H1 (cell line): Measurements from ENCODE around the gene PCDH9. TPM values are rescaled to one million over a fixed set of nuclear protein-coding genes. Genes with fewer than 3 reads are reported as not detected.

Source experiments
- CTCF ChIA-PET: fragments of 300-600 bp; sonication (Branson Sonifier 250); formaldehyde crosslinking; loops from one replicate; lab custom pipeline; 2021; ENCODE audit not compliant: partially characterized antibody; lab: Charles Lee
- POLR2A ChIA-PET: fragments of 300-600 bp; sonication (Branson Sonifier 250); formaldehyde crosslinking; loops from one replicate; lab custom pipeline; 2021; ENCODE audit warnings: inconsistent platforms; ENCODE audit not compliant: partially characterized antibody; lab: Charles Lee
- DNase-seq, 2 experiments: peaks; one replicate each; pipeline versions ENCODE4 v3.0.0 to v3.0.0-alpha.2; 2010 to 2022; ENCODE audit warnings: low spot score in 2 of 2, low read depth in 1 of 2, mixed read lengths in 1 of 2
- FAIRE-seq: peaks from 2 replicates; lab custom pipeline; 2011; peaks lifted over from hg19 to GRCh38; lab: Jason Lieb, UNC
- H2AFZ ChIP-seq: 2 replicates; pipeline ENCODE4 v1.8.1; 2012; ENCODE audit warnings: low read length, inconsistent platforms
- H2AK5ac ChIP-seq: 2 replicates; pipeline ENCODE4 v1.6.1; 2013; ENCODE audit warnings: low read depth, low read length
- H2BK120ac ChIP-seq: replicated peaks from 2 replicates; pipeline ENCODE3; 2013; ENCODE audit warnings: low read depth, low read length, inconsistent platforms
- H2BK12ac ChIP-seq: 2 replicates; pipeline ENCODE4 v1.6.1; 2013; ENCODE audit warnings: low read depth, low read length
- H2BK15ac ChIP-seq: 2 replicates; pipeline ENCODE4 v1.6.1; 2013; ENCODE audit warnings: low read length
- H2BK20ac ChIP-seq: 2 replicates; pipeline ENCODE4 v1.6.1; 2013; ENCODE audit warnings: low read length
- H2BK5ac ChIP-seq: 2 replicates; pipeline ENCODE4 v1.6.1; 2013; ENCODE audit warnings: low read depth, low read length
- H3K14ac ChIP-seq: 2 replicates; pipeline ENCODE4 v1.6.1; 2013; ENCODE audit warnings: inconsistent platforms; ENCODE audit not compliant: insufficient read length
- H3K18ac ChIP-seq: 2 replicates; pipeline ENCODE4 v1.6.1; 2013; ENCODE audit warnings: low read length; ENCODE audit errors: extremely low read depth
- H3K23ac ChIP-seq: 2 replicates; pipeline ENCODE4 v1.6.1; 2013; ENCODE audit warnings: inconsistent platforms; ENCODE audit not compliant: insufficient read length
- H3K23me2 ChIP-seq: 2 replicates; pipeline ENCODE4 v1.6.1; 2013; ENCODE audit warnings: low read depth, low read length
- H3K27ac ChIP-seq: 2 replicates; pipeline ENCODE4 v1.6.1; 2011; ENCODE audit warnings: low read depth, low read length, inconsistent platforms
- H3K27me3 ChIP-seq, 4 experiments: replicated peaks in 1 of 4; 1 replicate in 1 of 4; 2 replicates in 3 of 4; pipeline versions ENCODE4 v1.6.1 to v1.8.1; 2011 to 2013; ENCODE audit warnings: low read length in 3 of 4, mild to moderate bottlenecking in 3 of 4, inconsistent platforms in 2 of 4, mixed read lengths in 2 of 4, moderate library complexity in 1 of 4; ENCODE audit not compliant: control insufficient read depth in 3 of 4, insufficient read depth in 3 of 4; ENCODE audit errors: extremely low read depth in 1 of 4
- H3K36me3 ChIP-seq, 4 experiments: 2 replicates each; pipeline versions ENCODE4 v1.6.1 to v1.8.1; 2011 to 2013; ENCODE audit warnings: mild to moderate bottlenecking in 4 of 4, low read length in 3 of 4, moderate library complexity in 2 of 4, control low read depth in 1 of 4, inconsistent platforms in 1 of 4; ENCODE audit not compliant: insufficient read depth in 4 of 4, control insufficient read depth in 2 of 4
- H3K4ac ChIP-seq: replicated peaks from 2 replicates; pipeline ENCODE3; 2013; ENCODE audit warnings: low read length, low read depth, mixed read lengths, inconsistent platforms; ENCODE audit not compliant: insufficient read length
- H3K4me1 ChIP-seq, 4 experiments: replicated peaks in 1 of 4; 1 replicate in 1 of 4; 2 replicates in 3 of 4; pipeline versions ENCODE4 v1.6.1 to v1.8.1; 2011 to 2013; ENCODE audit warnings: low read length in 3 of 4, inconsistent platforms in 2 of 4, mixed read lengths in 1 of 4; ENCODE audit not compliant: insufficient read depth in 4 of 4, control insufficient read depth in 3 of 4
- H3K4me2 ChIP-seq, 2 experiments: 2 replicates each; pipeline versions ENCODE4 v1.6.1 to v1.8.1; 2011 to 2013; ENCODE audit warnings: low read depth in 2 of 2, low read length in 2 of 2, control low read depth in 1 of 2, inconsistent platforms in 1 of 2, mild to moderate bottlenecking in 1 of 2; ENCODE audit not compliant: insufficient read depth in 1 of 2
- H3K4me3 ChIP-seq, 4 experiments: fragments of 200-600, 300-600 bp in 1 of 4; sonication (generic), shearing (Covaris generic), sonication (Bioruptor Twin) in 1 of 4; 2 replicates each; pipeline versions ENCODE4 v1.5.1 to v1.8.1; 2011 to 2016; ENCODE audit warnings: low read length in 4 of 4, low read depth in 3 of 4, control low read depth in 2 of 4, inconsistent platforms in 2 of 4, mild to moderate bottlenecking in 2 of 4, mixed read lengths in 1 of 4, moderate library complexity in 1 of 4; ENCODE audit not compliant: insufficient read depth in 2 of 4; ENCODE audit errors: extremely low read depth in 1 of 4
- H3K56ac ChIP-seq: replicated peaks from 2 replicates; pipeline ENCODE3; 2013; ENCODE audit warnings: low read depth, mild to moderate bottlenecking, mixed read lengths, low read length, inconsistent platforms; ENCODE audit not compliant: insufficient read length
- H3K79me1 ChIP-seq: 2 replicates; pipeline ENCODE4 v1.6.1; 2013; ENCODE audit warnings: low read depth, low read length, control low read depth
- H3K79me2 ChIP-seq, 2 experiments: 2 replicates each; pipeline versions ENCODE4 v1.6.1 to v1.8.1; 2012 to 2013; ENCODE audit warnings: low read length in 2 of 2, mild to moderate bottlenecking in 2 of 2, inconsistent platforms in 1 of 2; ENCODE audit not compliant: insufficient read depth in 2 of 2, control insufficient read depth in 1 of 2
- H3K9ac ChIP-seq, 4 experiments: replicated peaks in 1 of 4; 1 replicate in 1 of 4; 2 replicates in 3 of 4; pipeline versions ENCODE4 v1.6.1 to v1.8.1; 2011 to 2013; ENCODE audit warnings: low read depth in 3 of 4, low read length in 3 of 4, control low read depth in 2 of 4, mild to moderate bottlenecking in 2 of 4, moderate library complexity in 2 of 4, inconsistent platforms in 1 of 4; ENCODE audit errors: extremely low read depth in 1 of 4
- H3K9me3 ChIP-seq, 2 experiments: 2 replicates each; pipeline versions ENCODE4 v1.6.1 to v1.8.1; 2012 to 2013; ENCODE audit warnings: mild to moderate bottlenecking in 2 of 2, moderate library complexity in 2 of 2, control low read depth in 1 of 2, inconsistent platforms in 1 of 2, low read depth in 1 of 2, low read length in 1 of 2, mixed read lengths in 1 of 2; ENCODE audit not compliant: insufficient read depth in 2 of 2
- H4K20me1 ChIP-seq, 2 experiments: replicated peaks in 1 of 2; 2 replicates each; pipeline versions ENCODE3 to v1.8.1; 2011 to 2013; ENCODE audit warnings: inconsistent platforms in 2 of 2, low read length in 2 of 2, mild to moderate bottlenecking in 1 of 2; ENCODE audit not compliant: insufficient read depth in 2 of 2, control insufficient read depth in 1 of 2
- H4K5ac ChIP-seq: 2 replicates; pipeline ENCODE4 v1.6.1; 2013; ENCODE audit warnings: low read length, low read depth, mixed read lengths, inconsistent platforms; ENCODE audit not compliant: insufficient read length
- H4K8ac ChIP-seq: 2 replicates; pipeline ENCODE4 v1.8.0; 2013; ENCODE audit warnings: mild to moderate bottlenecking, moderate library complexity, low read length, inconsistent platforms; ENCODE audit not compliant: insufficient read depth; ENCODE audit errors: extremely low read depth
- H4K91ac ChIP-seq: replicated peaks from 2 replicates; pipeline ENCODE3; 2013; ENCODE audit warnings: low read length, mixed read lengths, inconsistent platforms; ENCODE audit not compliant: insufficient read length
- NRF1 ChIP-seq: IDR thresholded peaks from 2 replicates; pipeline ENCODE4 v1.6.1; 2011; ENCODE audit warnings: mild to moderate bottlenecking, low read depth, low read length, improper control_type of control experiment
- WGBS, 2 experiments: shearing (Covaris generic) in 1 of 2; methylation state at CpG; one replicate each; pipeline versions ENCODE4 v1.1.6 to v1.1.7; 2013 to 2015; ENCODE audit warnings: low lambda C conversion rate in 2 of 2, mixed read lengths in 2 of 2, inconsistent platforms in 1 of 2, low coverage in 1 of 2, missing lambda C conversion rate in 1 of 2; ENCODE audit not compliant: insufficient replicate concordance in 2 of 2, insufficient coverage in 1 of 2, insufficient read length in 1 of 2; ENCODE audit errors: extremely low coverage in 1 of 2, missing lambda C conversion rate in 1 of 2; 5-methylcytosine and 5-hydroxymethylcytosine counted together
- polyA plus RNA-seq, 7 experiments: library from polyadenylated mRNA; depleted of rRNA in 3 of 7; stranded (reverse) in 5 of 7; unstranded in 2 of 7; fragments of >200 nt in 5 of 7; fragments of 200-250 nt in 2 of 7; gene quantifications; 1 replicate in 5 of 7; 2 replicates in 1 of 7; 4 replicates in 1 of 7; pipeline versions ENCODE4 v1.2.1 to v1.2.3, GENCODE V29; 2011 to 2013; ENCODE audit warnings: missing spikeins in 2 of 7, mixed read lengths in 2 of 7
- total RNA-seq: library from RNA; stranded (reverse); fragmentation: NEBNext Ultra II Directional; extraction: Animal tissue kit (Norgen Biotek cat#: 25700); gene quantifications from 2 replicates; pipeline ENCODE4 v1.2.1, GENCODE V29; 2021

The PCDH9 gene
- total and polyA plus RNA-seq, 2 of the 8 experiments (the other 6 are each of a cell fraction or from before 2014, with no cell fraction given) = 0.12 to 0.60 TPM

DNA sequence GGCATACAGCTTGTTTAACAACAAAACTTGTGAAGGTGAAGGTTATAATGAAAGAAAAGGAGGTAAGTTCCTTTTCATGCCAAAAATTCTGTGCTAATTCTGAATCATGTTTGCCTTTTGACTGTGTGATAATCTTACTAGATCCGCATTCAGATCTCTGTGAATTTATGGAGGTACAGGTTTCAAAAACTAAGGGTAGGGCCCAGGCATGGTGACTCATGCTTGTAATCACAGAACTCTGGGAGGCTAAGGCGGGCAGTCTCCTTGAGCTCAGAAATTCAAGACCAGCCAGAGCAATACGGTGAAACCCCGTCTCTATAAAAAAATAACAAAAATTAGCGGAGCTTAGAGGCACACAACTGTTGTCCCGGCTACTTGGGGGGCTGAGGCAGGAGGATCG lies 45.9 kb downstream of the PCDH9 start:
- CTCF ChIA-PET = no interaction called here
- no peak overlapping the region for H2BK15ac ChIP-seq

More for the DNA sequence above, 45.9 kb downstream of the PCDH9 start:
- H4K20me1 ChIP-seq = no peaks in the 10 kb centered on the region
- H3K4me2 ChIP-seq = no peak overlapping the region
- no peak overlapping the region for H2AFZ ChIP-seq
- no peak overlapping the region for H3K18ac ChIP-seq
- no peak overlapping the region for H3K4me3 ChIP-seq
- no peak overlapping the region for H3K23ac ChIP-seq
- no peaks in the 10 kb centered on the region for H3K79me2 ChIP-seq
- 96% methylated on average over 7 of the region's 7 CpGs; no CpG with 5 or more reads in 1 of the 2 experiments for WGBS, 2 experiments
- no peak overlapping the region for H4K8ac ChIP-seq
- DNase-seq (no peak), FAIRE-seq (no peak)
- no peaks in the 10 kb centered on the region for H3K79me1 ChIP-seq
- H3K9me3 ChIP-seq = no peaks in the 10 kb centered on the region
- no peak overlapping the region for H4K5ac ChIP-seq
- H3K4ac ChIP-seq = no peak overlapping the region
- H3K27me3 ChIP-seq = no peaks in the 10 kb centered on the region
- H3K27ac ChIP-seq = no peak overlapping the region
- H2BK120ac ChIP-seq = no peak overlapping the region
- H2BK5ac ChIP-seq = no peak overlapping the region
- H3K9ac ChIP-seq = no peak overlapping the region
- no peak for TF ChIP-seq NRF1
- TF ChIP-seq, all 59 proteins: peak for 0
- no peaks in the 10 kb centered on the region for H3K4me1 ChIP-seq
- H2BK12ac ChIP-seq = no peak overlapping the region
- H3K23me2 ChIP-seq = no peaks in the 10 kb centered on the region; the same call in 1 of the 2 replicates
- no peaks in the 10 kb centered on the region for H3K36me3 ChIP-seq
- H2AK5ac ChIP-seq = no peak overlapping the region
- no peak overlapping the region for H3K14ac ChIP-seq
- POLR2A ChIA-PET = no interaction called here
- no peak overlapping the region for H4K91ac ChIP-seq
- no peak overlapping the region for H2BK20ac ChIP-seq
- H3K56ac ChIP-seq = no peak overlapping the region
